ENCODE measurements around the gene CCDC120.
A peak's percentile ranks its signal among the peaks of the same experiment; 100 is the strongest.

Gene CCDC120, protein sequence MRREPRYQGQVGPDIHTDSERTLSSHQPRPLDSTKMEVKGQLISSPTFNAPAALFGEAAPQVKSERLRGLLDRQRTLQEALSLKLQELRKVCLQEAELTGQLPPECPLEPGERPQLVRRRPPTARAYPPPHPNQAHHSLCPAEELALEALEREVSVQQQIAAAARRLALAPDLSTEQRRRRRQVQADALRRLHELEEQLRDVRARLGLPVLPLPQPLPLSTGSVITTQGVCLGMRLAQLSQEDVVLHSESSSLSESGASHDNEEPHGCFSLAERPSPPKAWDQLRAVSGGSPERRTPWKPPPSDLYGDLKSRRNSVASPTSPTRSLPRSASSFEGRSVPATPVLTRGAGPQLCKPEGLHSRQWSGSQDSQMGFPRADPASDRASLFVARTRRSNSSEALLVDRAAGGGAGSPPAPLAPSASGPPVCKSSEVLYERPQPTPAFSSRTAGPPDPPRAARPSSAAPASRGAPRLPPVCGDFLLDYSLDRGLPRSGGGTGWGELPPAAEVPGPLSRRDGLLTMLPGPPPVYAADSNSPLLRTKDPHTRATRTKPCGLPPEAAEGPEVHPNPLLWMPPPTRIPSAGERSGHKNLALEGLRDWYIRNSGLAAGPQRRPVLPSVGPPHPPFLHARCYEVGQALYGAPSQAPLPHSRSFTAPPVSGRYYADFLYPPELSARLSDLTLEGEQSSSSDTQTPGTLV

DNA sequence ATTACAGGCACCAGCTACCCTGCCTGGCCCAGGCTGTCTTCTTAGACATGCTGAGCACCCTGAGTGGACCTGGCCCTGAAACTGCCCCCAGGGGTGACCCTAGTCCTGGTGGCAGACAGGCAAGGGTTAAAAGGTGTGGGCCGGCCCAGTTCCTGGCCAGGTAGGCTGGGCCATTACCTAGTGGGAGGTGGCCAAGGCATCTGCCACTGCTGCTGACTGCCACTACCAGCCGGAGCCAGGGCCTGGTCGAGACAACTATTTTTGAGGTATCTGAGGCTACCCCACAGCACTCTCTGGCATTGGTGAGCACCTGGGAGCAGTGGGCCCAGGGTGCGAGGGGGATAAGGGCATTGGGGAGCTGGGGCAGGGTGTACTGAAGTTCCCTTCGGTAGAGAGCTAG, at the start of gene CCDC120:
TSS of gene CCDC120 (plus strand) at position 206 of the 400 bp plus-strand sequence. CDS start 3,043 bp downstream, outside the sequence.
- no peak for DNase-seq

DNA sequence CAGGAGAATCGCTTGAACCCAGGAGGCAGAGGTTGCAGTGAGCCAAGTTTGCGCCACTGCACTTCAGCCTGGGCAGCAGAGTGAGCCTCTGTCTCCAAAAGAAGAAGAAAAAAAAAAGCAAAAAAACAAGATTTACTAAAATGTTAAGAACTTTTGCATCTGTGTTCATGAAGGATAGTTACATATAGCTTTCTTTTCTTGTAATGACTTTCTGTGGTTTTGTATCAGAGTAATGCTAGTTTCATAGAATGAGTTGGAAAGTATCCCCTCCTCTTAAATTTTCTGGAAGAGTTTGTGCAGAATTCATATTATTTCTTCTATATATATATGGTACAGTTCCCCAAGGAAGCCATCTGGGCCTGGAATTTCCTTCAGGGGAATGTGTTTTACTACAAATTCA, 39.7 kb upstream of the CCDC120 start:
- DNase-seq: no peak

DNA sequence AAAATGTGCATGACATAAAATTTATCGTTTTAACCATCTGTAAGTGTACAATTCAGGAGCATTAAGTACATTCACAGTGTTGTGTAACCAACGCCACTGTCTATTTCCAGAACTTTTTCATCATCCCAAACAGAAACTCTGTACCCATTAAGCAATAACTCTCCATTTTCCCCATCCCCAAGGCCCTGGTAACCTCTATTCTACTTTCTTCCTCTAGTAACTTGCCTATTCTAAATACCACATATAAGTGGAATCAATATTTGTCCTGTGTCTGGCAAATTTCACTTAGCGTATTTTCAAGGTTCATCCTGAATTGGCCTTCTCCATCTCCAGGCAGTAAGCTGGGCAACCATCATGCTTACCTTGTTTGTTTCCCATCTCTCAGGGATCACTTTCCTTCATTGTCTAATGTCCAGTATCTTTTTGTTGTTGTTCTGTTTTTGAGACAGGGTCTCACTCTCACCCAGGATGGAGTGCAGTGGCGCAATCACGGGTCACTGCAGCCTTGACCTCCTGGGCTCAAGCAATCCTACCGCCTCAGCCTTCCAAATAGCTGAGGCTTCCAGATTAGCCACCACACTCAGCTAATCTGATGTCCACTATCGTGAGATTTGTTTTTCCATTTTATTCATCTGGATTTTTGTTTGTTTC, 39.1 kb upstream of the CCDC120 start:
- no peak for DNase-seq

DNA sequence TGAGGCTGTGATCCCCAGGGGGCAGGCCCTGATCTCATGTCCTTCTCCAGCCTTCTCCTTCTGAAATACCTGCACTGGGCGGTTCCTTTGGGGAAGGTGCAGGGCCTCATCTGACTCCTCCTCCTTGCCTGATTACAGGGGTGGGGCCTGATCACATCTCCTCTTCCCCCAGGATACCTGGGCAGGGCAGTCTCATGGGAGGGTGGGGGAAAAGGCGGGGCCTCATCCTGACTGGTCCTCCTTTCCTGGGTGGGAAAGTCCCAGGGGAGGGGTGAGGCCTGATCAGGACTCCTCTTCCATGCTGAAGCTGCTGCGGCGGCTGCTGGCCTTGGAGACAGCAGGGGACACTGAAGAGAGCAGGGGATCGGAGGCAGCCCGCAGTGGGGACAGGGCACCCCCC, 28.9 kb upstream of the CCDC120 start:
- no peak for DNase-seq

DNA sequence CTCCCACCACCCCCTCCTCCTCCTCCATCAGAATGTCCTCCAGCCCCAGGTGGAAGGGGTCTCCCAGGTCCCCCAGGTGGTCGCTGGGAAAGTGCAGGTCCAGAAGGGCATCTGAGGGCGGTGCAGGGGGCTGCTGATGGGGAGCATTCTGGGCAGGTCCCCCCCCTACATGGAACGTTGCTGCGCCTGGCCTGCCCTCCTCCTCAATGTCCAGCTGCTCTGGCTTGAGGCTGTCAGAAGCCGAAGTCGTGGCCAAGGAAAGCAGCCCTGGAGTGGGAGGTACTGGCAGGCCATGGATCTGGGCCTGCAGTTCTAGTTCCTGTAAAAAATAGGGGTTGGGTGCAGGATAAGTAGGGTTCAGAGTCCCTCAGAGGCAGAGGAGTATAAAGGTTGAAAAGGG, 28.5 kb upstream of the CCDC120 start:
- DNase-seq: no peak

DNA sequence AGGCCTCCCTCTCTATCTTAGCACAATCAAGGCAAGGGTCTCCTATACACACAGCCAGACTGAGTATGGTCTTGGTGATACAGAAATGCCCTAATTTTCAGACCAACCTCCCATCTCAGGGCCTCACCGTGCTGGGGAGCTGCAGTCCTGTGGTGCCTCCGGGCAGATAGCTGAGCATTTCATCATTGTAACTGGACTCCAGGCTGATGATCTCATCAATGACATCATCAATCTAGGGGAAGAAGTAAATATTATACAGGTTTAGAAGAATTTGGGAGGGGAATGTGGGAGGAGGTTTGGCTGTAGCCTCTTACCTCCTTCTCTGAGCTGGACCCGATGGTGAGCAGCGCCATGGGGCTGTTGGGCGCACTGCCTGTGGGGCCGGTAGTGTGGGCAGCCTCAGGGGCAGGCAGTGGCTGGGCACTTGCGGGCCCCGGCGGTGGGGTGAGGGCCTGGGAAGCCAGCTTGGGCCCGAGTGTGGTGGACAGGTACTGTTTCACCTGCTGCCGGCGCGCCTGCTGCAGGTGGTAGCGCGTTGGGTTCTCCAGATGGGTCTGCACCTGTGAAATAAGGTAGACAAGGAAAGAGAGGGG, 20.8 kb upstream of the CCDC120 start:
- no peak for DNase-seq

DNA sequence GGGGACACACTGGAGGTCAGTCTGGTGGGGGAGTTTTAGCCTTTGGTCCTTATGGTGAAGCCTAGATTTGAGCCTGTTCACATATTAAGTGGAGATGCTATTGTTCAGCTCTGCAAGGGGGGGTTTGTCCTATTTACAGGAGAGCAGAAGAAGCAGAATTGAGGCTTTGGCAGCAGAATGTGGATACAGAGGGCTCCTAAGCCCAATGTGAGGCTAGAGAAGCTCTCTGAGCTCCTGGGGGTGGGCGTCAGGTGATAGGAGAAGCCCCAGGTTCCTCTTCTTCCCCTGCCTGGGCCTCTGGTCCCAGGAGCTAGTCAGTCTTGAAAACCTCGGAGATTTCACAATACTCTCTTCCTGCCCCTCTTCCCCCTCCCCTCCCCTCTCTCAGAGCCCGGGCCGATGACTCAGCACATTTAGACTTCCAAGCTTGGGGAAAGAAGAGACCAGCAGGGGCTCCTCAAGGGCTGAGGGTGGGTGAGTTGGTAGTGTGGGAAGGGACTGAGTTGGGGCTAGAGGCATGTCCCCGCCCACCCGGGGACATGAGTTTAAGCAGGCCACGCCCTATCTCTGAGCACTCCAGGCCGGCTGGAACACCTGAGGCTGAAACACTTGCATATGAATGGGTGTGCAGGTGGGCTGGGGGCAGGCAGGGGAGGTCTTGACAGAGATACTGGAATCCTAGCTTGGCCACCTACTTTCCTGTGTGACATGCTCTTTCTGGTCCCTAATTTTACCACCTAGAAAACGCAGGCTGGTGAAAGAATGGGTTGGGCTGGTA, 19.0 kb upstream of the CCDC120 start:
- peak; percentile 53 for DNase-seq

DNA sequence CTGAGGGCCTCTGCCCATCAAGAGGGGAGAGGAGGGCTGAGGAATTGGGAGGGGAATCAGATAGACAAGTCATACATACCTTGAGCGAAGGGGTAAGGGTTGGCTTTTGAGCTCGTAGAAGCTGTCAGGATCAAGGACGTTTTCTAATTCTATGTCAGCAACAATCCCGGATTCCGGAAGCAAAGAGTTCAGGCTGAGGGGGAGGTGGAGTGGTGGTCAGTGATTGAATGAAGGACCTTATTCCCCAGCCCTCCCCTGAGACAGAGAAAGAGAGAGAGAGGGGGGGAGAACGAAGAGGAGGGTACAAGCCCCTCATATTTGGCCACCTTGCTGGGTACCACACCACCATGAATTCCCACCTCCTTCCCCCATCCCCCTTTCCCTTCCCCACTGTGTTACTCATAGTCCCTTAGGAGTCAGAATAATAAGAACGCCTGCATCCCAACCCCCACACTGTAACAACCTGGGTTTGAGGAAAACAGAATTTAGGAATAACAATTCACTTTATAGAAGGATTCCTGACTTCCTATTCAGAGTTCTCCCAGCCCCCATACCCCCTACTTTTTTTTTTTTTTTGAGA, 18.3 kb upstream of the CCDC120 start:
- no peak for DNase-seq

DNA sequence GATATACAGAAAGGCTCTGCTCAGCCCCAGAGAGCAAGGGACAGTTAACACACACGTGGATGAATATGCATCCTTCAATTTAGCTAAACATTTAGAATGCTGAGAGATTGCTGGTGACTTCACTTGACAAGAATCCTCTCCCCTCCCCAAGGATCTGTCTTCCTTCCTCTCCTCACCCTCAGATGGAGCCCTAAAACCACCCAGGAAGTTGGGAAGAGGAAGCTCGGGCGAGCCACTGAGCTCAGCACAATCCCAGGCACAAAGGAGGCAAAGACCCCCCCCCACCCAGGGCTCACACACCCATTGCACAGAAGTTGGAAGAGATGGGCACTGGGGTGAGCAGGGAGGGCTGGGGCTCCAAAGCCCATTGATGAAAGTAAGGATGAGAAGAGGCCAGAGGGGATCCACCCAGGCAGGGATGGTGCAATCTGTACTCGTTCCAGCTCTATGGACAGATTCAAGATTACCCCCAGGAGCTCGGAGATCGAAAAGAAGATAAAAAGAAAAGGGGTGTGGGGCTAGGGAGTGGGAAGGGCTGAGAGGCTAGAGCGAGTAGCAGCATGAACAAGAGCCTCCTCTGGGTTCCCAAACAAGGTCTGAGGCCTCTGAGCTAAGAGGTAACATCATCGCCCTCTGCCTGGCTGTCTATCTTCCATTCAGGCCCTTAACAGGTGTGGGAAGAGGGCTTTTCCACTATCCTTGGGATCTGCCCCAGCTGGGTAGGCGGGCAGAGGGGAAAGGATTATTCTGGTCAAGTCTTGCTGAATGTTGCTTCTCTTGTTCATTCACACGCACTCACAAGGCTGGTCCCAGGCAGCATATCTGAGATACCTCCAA, 16.8 kb upstream of the CCDC120 start:
- no peak for DNase-seq

DNA sequence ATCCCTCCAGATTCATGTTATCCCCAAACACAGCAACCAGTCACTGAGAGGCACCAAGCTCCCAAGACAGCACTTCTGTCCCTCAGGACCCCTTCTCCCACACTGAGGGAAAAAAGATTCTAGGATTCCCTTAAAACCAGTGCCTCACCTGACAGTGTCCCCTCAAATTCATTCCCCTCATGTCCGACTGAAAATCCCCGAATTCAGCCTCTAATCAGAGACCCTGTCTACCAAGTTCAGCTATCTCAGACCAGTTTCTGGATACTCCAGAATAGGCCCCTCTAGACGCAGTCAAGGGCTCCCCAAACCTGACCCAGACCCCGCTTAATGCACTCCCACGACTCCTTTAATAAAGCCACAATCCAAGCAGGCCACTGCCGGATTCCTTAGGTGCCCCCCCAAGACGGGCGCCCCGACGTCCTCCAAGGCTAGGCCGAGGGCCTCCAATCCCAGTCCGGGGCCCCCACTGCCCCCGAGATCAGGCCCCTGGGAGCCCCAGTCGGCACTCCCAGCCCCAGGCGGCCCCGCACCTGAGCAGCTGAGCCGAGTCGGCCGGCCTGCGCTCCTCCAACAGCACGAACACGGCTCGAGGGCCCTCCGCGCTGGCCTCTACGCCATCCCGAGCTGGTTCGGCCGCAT, 16.1 kb upstream of the CCDC120 start:
- no peak for DNase-seq

DNA sequence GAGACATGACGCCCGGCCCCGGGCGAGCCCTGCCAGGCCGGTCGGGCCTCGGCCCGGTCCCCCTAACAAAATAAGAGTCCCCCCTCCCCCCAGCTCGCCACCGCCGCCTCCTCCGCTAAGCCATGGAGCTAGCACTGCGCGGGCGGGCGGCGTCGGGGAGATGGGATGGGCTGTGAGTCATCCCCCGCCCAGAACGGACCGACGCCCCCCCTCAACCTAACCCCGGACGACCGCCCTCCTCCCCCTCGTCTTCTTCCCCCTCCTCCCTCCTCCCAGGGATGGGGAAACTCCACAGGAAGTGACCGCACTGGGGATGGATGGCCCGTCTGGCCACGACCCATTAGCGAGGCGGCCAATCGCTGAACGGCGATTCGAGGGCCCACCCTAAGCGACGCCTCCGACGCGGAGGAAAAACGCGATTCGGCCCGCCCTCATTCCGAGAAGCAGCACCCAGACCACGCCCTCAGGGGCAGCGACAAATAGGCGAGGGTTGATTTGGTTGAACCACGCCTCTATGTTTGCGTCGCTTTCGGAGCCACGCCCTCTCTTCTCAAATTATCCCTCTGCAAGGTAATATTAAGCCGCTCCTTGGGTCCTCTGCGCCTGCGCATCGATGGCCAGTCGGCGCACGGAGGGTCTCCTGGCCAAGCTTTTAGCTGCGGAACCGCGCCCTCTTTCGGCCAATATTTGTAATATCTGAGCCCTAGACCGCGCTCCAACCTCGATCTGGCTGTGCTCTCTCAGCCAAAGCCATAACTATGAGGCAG, 15.4 kb upstream of the CCDC120 start, which contains the start of gene TFE3:
TSS of gene TFE3 (minus strand) at position 138 of the 767 bp plus-strand sequence. CDS start at position 7, 131 bp downstream.
- DNase-seq: peak; percentile 87

DNA sequence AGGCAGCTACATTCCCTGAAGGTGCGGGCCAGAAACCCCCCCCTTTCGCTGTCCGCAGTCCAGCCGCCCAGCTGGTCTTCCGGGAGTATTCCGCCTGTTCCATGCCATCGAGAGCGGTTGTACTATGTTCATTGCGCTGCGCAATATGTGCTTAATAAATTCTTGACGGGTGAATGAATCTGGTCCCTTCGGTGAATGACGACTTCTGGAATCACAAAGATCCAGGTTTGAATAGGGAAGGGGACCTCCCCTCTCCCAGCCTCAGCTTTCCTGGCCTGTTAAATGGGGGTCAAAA, 14.9 kb upstream of the CCDC120 start:
- DNase-seq: no peak

DNA sequence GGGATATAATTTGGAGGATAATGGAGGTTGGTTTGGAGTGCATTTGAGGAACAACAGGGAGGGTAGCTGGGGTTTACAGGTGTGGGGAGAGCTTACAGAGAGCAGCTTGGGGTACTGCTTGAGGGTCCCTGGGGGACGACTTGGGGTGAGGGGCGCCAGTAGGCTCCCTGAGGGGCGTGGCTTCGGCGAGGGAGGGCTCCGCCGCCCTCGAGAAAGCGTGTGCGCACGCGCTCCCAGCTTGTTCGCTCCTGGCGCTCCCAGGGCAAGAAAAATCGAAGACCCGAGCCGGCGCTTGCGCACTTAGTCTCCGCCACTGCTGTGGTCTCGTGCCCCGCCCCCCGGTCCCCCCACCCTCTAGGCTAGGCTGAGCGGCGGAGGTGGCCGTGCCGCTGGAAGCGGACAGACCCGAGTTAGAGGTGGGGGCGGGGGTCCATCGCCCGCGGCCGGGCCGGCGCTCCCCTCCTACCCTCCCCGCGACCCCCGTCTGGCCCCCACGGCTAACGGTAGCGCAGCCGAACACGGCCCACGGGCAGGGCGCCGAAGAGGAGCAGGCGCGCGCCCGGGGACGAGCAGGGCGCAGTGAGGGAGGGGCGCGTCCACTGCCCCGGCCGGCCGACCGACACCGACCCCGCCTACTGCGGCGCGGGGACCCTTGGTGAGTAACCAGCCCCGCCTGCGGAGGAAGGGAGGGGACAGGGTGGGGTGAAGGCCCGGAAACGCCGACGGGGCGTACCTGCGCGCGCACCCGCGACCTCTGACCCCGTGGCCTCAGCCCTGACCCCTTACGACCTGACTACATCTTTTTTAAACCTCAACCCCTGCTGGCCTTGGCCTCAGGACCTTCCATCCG, 5.4 kb upstream of the CCDC120 start:
- no peak for DNase-seq

DNA sequence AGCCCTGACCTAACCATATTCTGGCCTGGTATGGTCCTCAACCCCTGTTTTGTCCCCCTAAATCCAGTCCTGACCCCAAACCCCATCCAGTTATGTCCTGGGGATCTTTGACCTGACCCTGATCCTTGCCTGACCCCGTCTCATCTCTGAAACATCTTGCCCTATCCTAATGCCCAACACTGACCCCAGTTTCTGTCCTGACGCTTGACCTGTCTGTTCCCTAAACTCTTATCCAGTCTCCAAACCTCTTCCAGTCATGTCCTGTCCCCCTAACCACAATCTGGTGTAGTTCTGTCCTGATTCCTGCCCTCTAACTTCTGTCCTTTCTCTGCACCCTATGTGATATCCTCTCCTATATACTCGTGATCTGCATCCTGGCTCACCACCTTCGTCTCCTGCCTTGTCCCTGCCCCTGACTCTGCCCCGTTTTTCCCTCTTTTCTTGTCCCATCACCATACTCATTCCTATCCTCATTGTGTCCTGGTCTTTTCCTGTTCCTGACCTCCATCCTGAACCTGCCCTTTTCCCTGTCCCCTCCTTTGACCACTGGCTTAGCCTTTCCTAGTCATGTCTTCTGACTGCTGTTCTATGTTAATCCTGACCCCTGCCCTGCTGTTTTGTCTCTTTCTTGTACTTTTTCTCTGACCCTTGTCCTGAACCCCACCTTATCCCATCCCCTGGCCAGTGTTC, 4.6 kb upstream of the CCDC120 start:
- no peak for DNase-seq

DNA sequence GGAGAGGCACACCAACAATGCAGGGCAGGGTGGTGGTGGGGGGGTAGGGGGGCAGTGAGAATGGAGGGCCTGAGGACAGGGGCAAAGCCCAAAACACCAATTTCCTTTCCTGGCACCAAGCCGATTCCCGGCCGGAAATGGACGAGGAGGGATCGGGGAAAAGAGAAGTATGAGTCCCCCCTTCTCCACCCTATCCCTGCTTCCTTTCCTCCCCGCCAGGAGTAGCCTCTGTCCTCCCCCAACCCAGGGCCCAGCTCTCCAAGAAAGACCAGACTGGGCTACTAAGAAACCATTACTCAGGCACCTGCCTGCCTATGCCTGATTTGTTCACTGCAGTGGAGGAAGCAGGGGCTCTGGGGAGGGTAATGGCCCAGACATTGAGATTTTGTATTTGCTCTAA, 402 bp downstream of the CCDC120 start:
- no peak for DNase-seq

DNA sequence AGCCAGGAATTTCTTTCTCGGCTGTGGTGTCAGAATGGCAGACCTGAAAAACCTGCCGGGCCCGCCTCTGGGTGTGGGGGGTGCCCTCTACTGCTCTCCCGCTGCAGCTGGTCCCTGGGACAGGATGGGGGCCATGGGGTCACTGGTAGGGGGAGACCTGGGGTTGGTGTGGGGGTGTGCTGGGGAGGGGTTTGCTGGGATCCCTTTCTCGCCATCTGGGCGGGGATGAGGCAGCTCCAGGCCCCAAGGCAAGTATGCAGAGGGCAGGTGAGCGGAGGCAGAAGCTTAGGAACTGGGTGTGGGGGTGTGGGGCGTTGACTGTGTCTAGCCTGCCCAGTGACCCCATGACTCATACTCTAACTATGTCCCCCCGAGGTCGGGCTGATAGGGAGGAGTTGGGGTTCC, 884 bp downstream of the CCDC120 start:
- no peak for DNase-seq

DNA sequence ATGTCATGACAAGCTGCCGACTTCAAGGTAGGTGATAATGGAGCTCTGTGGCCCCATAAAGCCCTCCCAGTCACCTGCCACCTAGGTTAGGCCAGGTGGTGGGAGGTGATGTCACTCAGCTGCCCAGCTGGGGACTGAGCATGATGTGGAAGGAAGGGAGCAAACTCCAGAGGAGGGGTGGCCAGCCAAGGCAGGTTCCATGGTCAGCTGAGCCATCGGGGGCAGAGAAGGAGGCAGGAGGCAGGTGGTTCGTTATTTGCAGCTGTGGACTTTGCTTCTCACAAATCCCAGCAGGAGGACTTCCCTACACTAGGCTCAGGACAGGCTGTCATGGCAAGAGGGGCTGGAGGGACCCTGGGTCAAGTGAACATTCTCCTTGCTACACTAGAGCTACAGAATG, 2.1 kb downstream of the CCDC120 start:
- no peak for DNase-seq

DNA sequence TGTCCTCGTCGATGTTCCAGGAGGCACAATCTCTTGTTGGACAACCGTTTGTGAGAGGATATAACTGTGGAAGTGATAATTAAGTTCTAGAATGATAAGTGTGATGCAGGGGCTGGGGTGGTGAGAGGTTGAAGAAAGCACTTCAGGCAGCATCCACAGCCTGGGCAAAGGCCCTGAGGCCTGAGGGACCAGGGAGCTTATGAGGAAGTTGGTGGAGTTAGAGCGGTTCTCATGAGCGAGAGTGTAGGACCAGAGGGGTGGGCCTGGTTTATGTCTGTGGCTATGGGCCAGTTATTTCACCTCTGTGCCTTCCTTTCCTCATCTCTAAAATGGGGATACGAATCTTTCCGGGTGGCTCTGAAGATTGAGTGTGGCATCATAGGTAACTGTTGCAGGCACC, 2.7 kb downstream of the CCDC120 start:
- no peak for DNase-seq

DNA sequence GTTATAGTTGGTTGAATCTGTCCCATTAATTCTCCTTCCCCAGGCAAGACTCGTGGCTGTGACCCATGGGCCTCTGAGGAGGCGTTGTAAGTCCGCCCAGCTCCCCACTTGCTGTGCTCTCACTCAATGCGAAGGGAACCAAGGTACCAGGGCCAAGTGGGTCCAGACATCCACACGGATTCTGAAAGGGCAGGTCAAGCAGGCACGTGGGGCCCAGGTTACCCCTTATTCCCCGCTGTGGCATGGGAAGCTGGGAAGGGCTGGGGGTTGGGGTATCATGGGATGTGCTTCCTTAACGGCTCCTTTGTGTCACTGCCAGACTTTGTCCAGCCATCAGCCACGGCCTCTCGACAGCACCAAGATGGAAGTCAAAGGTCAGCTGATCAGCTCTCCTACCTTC, 3.1 kb downstream of the CCDC120 start:
- DNase-seq: no peak

Measured in SIG-M5 (cell line).